Hepatocyte (in vitro differentiated cells): Measurements from ENCODE around the gene COX6B2. TPM values are rescaled to one million over a fixed set of nuclear protein-coding genes. Genes with fewer than 3 reads are reported as not detected.

Experiments
- DNase-seq: peaks from one replicate; pipeline ENCODE4 v3.0.0-alpha.2; 2016; ENCODE audit warnings: low spot score
- H2AFZ ChIP-seq: fragments of 200-600 bp; sonication (generic); 2 replicates; pipeline ENCODE4 v1.6.0; 2016; ENCODE audit warnings: antibody characterized with exemption, mild to moderate bottlenecking
- H3K27ac ChIP-seq: fragments of 200-600 bp; sonication (generic); 2 replicates; pipeline ENCODE4 v1.5.1; 2016; ENCODE audit warnings: mild to moderate bottlenecking
- H3K27me3 ChIP-seq: fragments of 200-600 bp; sonication (generic); 2 replicates; pipeline ENCODE4 v1.6.1; 2016
- H3K36me3 ChIP-seq: fragments of 200-600 bp; sonication (generic); replicated peaks from 2 replicates; pipeline ENCODE4 v1.5.1; 2016; ENCODE audit warnings: low read depth; ENCODE audit not compliant: insufficient read depth
- H3K4me1 ChIP-seq: fragments of 200-600 bp; sonication (generic); 2 replicates; pipeline ENCODE4 v1.5.1; 2016; ENCODE audit warnings: mild to moderate bottlenecking, moderate library complexity; ENCODE audit not compliant: insufficient read depth
- H3K4me2 ChIP-seq: fragments of 200-600 bp; sonication (generic); 2 replicates; pipeline ENCODE4 v1.6.0; 2016
- H3K4me3 ChIP-seq: fragments of 200-600 bp; sonication (generic); 2 replicates; pipeline ENCODE4 v1.5.1; 2016; ENCODE audit warnings: mild to moderate bottlenecking
- H3K79me2 ChIP-seq: fragments of 200-600 bp; sonication (generic); 2 replicates; pipeline ENCODE4 v1.6.0; 2017; ENCODE audit warnings: mild to moderate bottlenecking
- H3K9me2 ChIP-seq: fragments of 200-600 bp; sonication (generic); replicated peaks from 2 replicates; pipeline ENCODE4 v1.6.0; 2017; ENCODE audit warnings: mild to moderate bottlenecking; ENCODE audit not compliant: insufficient read depth
- H3K9me3 ChIP-seq: fragments of 200-600 bp; sonication (generic); 2 replicates; pipeline ENCODE4 v1.5.1; 2016; ENCODE audit warnings: low read depth, mild to moderate bottlenecking
- H4K20me1 ChIP-seq: fragments of 200-600 bp; sonication (generic); 2 replicates; pipeline ENCODE4 v1.6.0; 2016; ENCODE audit warnings: mild to moderate bottlenecking; ENCODE audit not compliant: insufficient read depth, poor library complexity, severe bottlenecking
- CTCF ChIP-seq: fragments of 200-600 bp; sonication (generic); IDR thresholded peaks from 2 replicates; pipeline ENCODE4 v1.5.1; 2016; ENCODE audit warnings: antibody characterized with exemption, mild to moderate bottlenecking; ENCODE audit not compliant: poor library complexity
- EZH2 ChIP-seq: fragments of 200-600 bp; sonication (generic); IDR thresholded peaks from 2 replicates; pipeline ENCODE4 v1.6.1; 2016; ENCODE audit warnings: antibody characterized with exemption, mild to moderate bottlenecking, borderline replicate concordance
- EZH2phosphoT487 ChIP-seq: fragments of 200-600 bp; sonication (generic); IDR thresholded peaks from one replicate; pipeline ENCODE4 v1.6.1; 2018; ENCODE audit warnings: antibody characterized with exemption, mild to moderate bottlenecking, low read depth, moderate library complexity; ENCODE audit not compliant: unreplicated experiment, severe bottlenecking
- WGBS: methylation state at CpG from one replicate; pipeline ENCODE4 v1.1.6; 2016; ENCODE audit warnings: low lambda C conversion rate; ENCODE audit errors: missing lambda C conversion rate; 5-methylcytosine and 5-hydroxymethylcytosine counted together
- polyA plus RNA-seq: library from polyadenylated mRNA; unstranded; fragments of >200 nt; fragmentation: Nextera tagmentation; extraction: Ambion mirVana; gene quantifications from 2 replicates; pipeline ENCODE4 v1.2.1, GENCODE V29; 2016
- total RNA-seq: library from RNA; depleted of rRNA; stranded (reverse); fragments of >200 nt; gene quantifications from 2 replicates; pipeline ENCODE4 v1.2.3, GENCODE V29; 2014

COX6B2 gene
- total and polyA plus RNA-seq, 2 experiments from 2014 or later = 0.50 to 4.5 TPM

DNA sequence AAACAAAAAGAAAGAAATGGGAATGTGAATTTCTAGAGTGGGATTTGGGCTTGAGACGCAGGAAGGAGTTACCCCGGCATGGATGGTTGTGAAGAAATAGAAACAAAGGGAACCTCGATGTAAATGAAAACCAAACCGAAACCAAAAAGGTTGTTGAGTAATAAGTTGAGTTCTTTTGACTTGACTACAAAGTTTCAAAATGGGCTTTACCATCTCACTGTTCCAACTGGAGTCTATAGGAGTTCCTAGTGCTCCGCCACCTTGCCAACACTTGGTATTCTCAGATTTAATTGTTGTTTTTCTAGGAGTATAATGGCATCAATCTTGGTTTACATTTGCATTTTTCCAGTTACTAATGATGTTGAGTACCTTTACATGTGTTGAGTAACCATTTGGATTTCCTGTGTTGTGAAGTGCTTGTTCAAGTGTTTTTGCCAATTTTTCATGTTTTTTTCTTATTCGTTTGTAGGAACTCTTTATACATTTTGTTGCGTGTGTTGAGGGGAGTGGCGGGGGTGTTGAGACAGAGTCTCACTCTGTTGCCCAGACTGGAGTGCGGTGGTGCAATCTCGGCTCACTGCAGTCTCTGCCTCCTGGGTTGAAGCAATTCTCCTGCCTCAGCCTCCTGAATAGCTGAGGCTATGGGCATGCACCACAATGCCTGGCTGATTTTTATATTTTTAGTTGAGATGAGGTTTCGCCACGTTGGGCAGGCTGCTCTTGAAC, 43.8 kb upstream of the COX6B2 start:
- H3K9me3 ChIP-seq = no peaks in the 10 kb centered on the region
- H3K27ac ChIP-seq = no peak overlapping the region
- H2AFZ ChIP-seq = no peak overlapping the region
- 98% methylated on average over 12 of the region's 12 CpGs for WGBS
- H3K27me3 ChIP-seq = no peaks in the 10 kb centered on the region
- no peaks in the 10 kb centered on the region for H3K9me2 ChIP-seq
- no peak for TF ChIP-seq EZH2phosphoT487
- no peak for TF ChIP-seq CTCF
- no peak for TF ChIP-seq EZH2
- H4K20me1 ChIP-seq = no peaks in the 10 kb centered on the region
- H3K79me2 ChIP-seq = peaks cover 4% of the 10 kb centered on the region
- H3K4me3 ChIP-seq = no peak overlapping the region
- H3K4me1 ChIP-seq = no peaks in the 10 kb centered on the region
- H3K4me2 ChIP-seq = no peak overlapping the region
- H3K36me3 ChIP-seq = no peaks in the 10 kb centered on the region
- no peak for DNase-seq

- 62% methylated on average over 17 of the region's 18 CpGs for WGBS
- DNase-seq = no peak
- Histone ChIP-seq H4K20me1 (peaks cover 28% of the 10 kb centered on the region), H3K36me3 (no peaks in the 10 kb centered on the region), H3K9me2 (no peaks in the 10 kb centered on the region), H2AFZ (no peak overlapping the region), H3K9me3 (no peaks in the 10 kb centered on the region), H3K4me1 (peaks cover 8% of the 10 kb centered on the region), H3K27me3 (no peaks in the 10 kb centered on the region), H3K4me2 (no peak overlapping the region), H3K27ac (no peak overlapping the region), H3K79me2 (peaks cover 15% of the 10 kb centered on the region), H3K4me3 (no peak overlapping the region)
- TF ChIP-seq CTCF (no peak), EZH2 (no peak), EZH2phosphoT487 (no peak)
Measured at GRCh38 chr19:55392820-55393761, 38.6 kb upstream of the COX6B2 start.

- Histone ChIP-seq H3K4me1 (peaks cover 19% of the 10 kb centered on the region), H3K4me3 (no peak overlapping the region), H4K20me1 (peaks cover 39% of the 10 kb centered on the region), H3K9me3 (no peaks in the 10 kb centered on the region), H3K4me2 (no peak overlapping the region), H3K9me2 (no peaks in the 10 kb centered on the region), H3K36me3 (no peaks in the 10 kb centered on the region), H3K27me3 (no peaks in the 10 kb centered on the region), H3K79me2 (peaks cover 27% of the 10 kb centered on the region), H2AFZ (no peak overlapping the region), H3K27ac (no peak overlapping the region)
- WGBS = 53% methylated on average over 18 of the region's 18 CpGs
- TF ChIP-seq EZH2 = no peak
- TF ChIP-seq CTCF = no peak
- TF ChIP-seq EZH2phosphoT487 = no peak
- DNase-seq = no peak
Measured at GRCh38 chr19:55391702-55392615, 37.4 kb upstream of the COX6B2 start.
